ENCODE measurements around the gene PCLO.
"Not testable (repeated sequence)": the region's sequence is repeated elsewhere in the genome, so short reads cannot be mapped to it uniquely, and the experiment has no call there.

Gene PCLO

GRCh38 chr7:83058667-83059066, 104.0 kb downstream of the PCLO start:
- no peaks in the 10 kb centered on the region for H3K9me3 ChIP-seq (ENCODE audit: control insufficient read depth, low read length)
- 92 to 97% methylated on average over 5 of the region's 5 CpGs for WGBS, 2 experiments
- H3K36me3 ChIP-seq (ENCODE audit: control insufficient read depth, insufficient read depth, low read length), result no peaks in the 10 kb centered on the region
- no peak overlapping the region for H3K27ac ChIP-seq (ENCODE audit: insufficient read depth, low read depth, low read length, poor library complexity, severe bottlenecking)
- H3K27me3 ChIP-seq (ENCODE audit: control insufficient read depth, insufficient read depth, low read length, poor library complexity, severe bottlenecking), result no peaks in the 10 kb centered on the region
- H3K4me3 ChIP-seq (ENCODE audit: insufficient read depth, low read depth, low read length), result no peak overlapping the region
- no peaks in the 10 kb centered on the region for H3K4me1 ChIP-seq (ENCODE audit: control insufficient read depth, insufficient read depth, low read length)

- 98 to 100% methylated on average over 2 of the region's 2 CpGs for WGBS, 2 experiments
- Histone ChIP-seq H3K36me3 (ENCODE audit: control insufficient read depth, insufficient read depth, low read length) (no peaks in the 10 kb centered on the region), H3K9me3 (ENCODE audit: control insufficient read depth, low read length) (no peaks in the 10 kb centered on the region), H3K4me1 (ENCODE audit: control insufficient read depth, insufficient read depth, low read length) (no peaks in the 10 kb centered on the region), H3K27ac (ENCODE audit: insufficient read depth, low read depth, low read length, poor library complexity, severe bottlenecking) (no peak overlapping the region), H3K4me3 (ENCODE audit: insufficient read depth, low read depth, low read length) (no peak overlapping the region), H3K27me3 (ENCODE audit: control insufficient read depth, insufficient read depth, low read length, poor library complexity, severe bottlenecking) (no peaks in the 10 kb centered on the region)
These were observed 107.5 kb downstream of the PCLO start for GRCh38 chr7:83055197-83055596.

GRCh38 chr7:83054472-83054871, 108.2 kb downstream of the PCLO start:
- Histone ChIP-seq H3K4me1 (ENCODE audit: control insufficient read depth, insufficient read depth, low read length) (no peaks in the 10 kb centered on the region), H3K4me3 (ENCODE audit: insufficient read depth, low read depth, low read length) (no peak overlapping the region), H3K36me3 (ENCODE audit: control insufficient read depth, insufficient read depth, low read length) (no peaks in the 10 kb centered on the region), H3K9me3 (ENCODE audit: control insufficient read depth, low read length) (no peaks in the 10 kb centered on the region), H3K27ac (ENCODE audit: insufficient read depth, low read depth, low read length, poor library complexity, severe bottlenecking) (no peak overlapping the region), H3K27me3 (ENCODE audit: control insufficient read depth, insufficient read depth, low read length, poor library complexity, severe bottlenecking) (no peaks in the 10 kb centered on the region)
- no CpG with 5 or more reads among the region's 1 CpG for WGBS, 2 experiments

- Histone ChIP-seq H3K4me1 (ENCODE audit: control insufficient read depth, insufficient read depth, low read length) (no peaks in the 10 kb centered on the region), H3K27ac (ENCODE audit: insufficient read depth, low read depth, low read length, poor library complexity, severe bottlenecking) (no peak overlapping the region), H3K36me3 (ENCODE audit: control insufficient read depth, insufficient read depth, low read length) (no peaks in the 10 kb centered on the region), H3K27me3 (ENCODE audit: control insufficient read depth, insufficient read depth, low read length, poor library complexity, severe bottlenecking) (no peaks in the 10 kb centered on the region), H3K4me3 (ENCODE audit: insufficient read depth, low read depth, low read length) (no peak overlapping the region), H3K9me3 (ENCODE audit: control insufficient read depth, low read length) (no peaks in the 10 kb centered on the region)
These were observed 108.7 kb downstream of the PCLO start for GRCh38 chr7:83053965-83054364.

GRCh38 chr7:83040484-83040883, 122.2 kb downstream of the PCLO start:
- Histone ChIP-seq H3K4me3 (ENCODE audit: insufficient read depth, low read depth, low read length) (no peak overlapping the region), H3K27me3 (ENCODE audit: control insufficient read depth, insufficient read depth, low read length, poor library complexity, severe bottlenecking) (no peaks in the 10 kb centered on the region), H3K9me3 (ENCODE audit: control insufficient read depth, low read length) (no peaks in the 10 kb centered on the region), H3K36me3 (ENCODE audit: control insufficient read depth, insufficient read depth, low read length) (no peaks in the 10 kb centered on the region), H3K4me1 (ENCODE audit: control insufficient read depth, insufficient read depth, low read length) (peaks cover 5% of the 10 kb centered on the region), H3K27ac (ENCODE audit: insufficient read depth, low read depth, low read length, poor library complexity, severe bottlenecking) (no peak overlapping the region)
- WGBS, 2 experiments, result 81% methylated on average over 3 of the region's 3 CpGs

- 60% methylated on average over 1 of the region's 1 CpG; no CpG with 5 or more reads in 1 of the 2 experiments for WGBS, 2 experiments
- no peak overlapping the region for H3K27ac ChIP-seq (ENCODE audit: insufficient read depth, low read depth, low read length, poor library complexity, severe bottlenecking)
These were observed 123.9 kb downstream of the PCLO start for GRCh38 chr7:83038787-83039186.

GRCh38 chr7:83036721-83037380, 125.8 kb downstream of the PCLO start:
- H3K4me1 ChIP-seq (ENCODE audit: control insufficient read depth, insufficient read depth, low read length), result peaks cover 5% of the 10 kb centered on the region
- 83 to 96% methylated on average over 2 of the region's 3 CpGs for WGBS, 2 experiments
- no peaks in the 10 kb centered on the region for H3K36me3 ChIP-seq (ENCODE audit: control insufficient read depth, insufficient read depth, low read length)
- H3K9me3 ChIP-seq (ENCODE audit: control insufficient read depth, low read length), result no peaks in the 10 kb centered on the region
- H3K27ac ChIP-seq (ENCODE audit: insufficient read depth, low read depth, low read length, poor library complexity, severe bottlenecking), result no peak overlapping the region
- no peak overlapping the region for H3K4me3 ChIP-seq (ENCODE audit: insufficient read depth, low read depth, low read length)
- no peaks in the 10 kb centered on the region for H3K27me3 ChIP-seq (ENCODE audit: control insufficient read depth, insufficient read depth, low read length, poor library complexity, severe bottlenecking)

More at GRCh38 chr7:83038787-83039186, 123.9 kb downstream of the PCLO start:
- H3K27me3 ChIP-seq (ENCODE audit: control insufficient read depth, insufficient read depth, low read length, poor library complexity, severe bottlenecking), result no peaks in the 10 kb centered on the region
- peaks cover 5% of the 10 kb centered on the region for H3K4me1 ChIP-seq (ENCODE audit: control insufficient read depth, insufficient read depth, low read length)
- H3K4me3 ChIP-seq (ENCODE audit: insufficient read depth, low read depth, low read length), result no peak overlapping the region
- no peaks in the 10 kb centered on the region for H3K9me3 ChIP-seq (ENCODE audit: control insufficient read depth, low read length)
- H3K36me3 ChIP-seq (ENCODE audit: control insufficient read depth, insufficient read depth, low read length), result no peaks in the 10 kb centered on the region

GRCh38 chr7:83036130-83036529, 126.6 kb downstream of the PCLO start:
- Histone ChIP-seq H3K27me3 (ENCODE audit: control insufficient read depth, insufficient read depth, low read length, poor library complexity, severe bottlenecking) (no peaks in the 10 kb centered on the region), H3K4me1 (ENCODE audit: control insufficient read depth, insufficient read depth, low read length) (peaks cover 5% of the 10 kb centered on the region), H3K9me3 (ENCODE audit: control insufficient read depth, low read length) (no peaks in the 10 kb centered on the region), H3K27ac (ENCODE audit: insufficient read depth, low read depth, low read length, poor library complexity, severe bottlenecking) (no peak overlapping the region), H3K4me3 (ENCODE audit: insufficient read depth, low read depth, low read length) (no peak overlapping the region), H3K36me3 (ENCODE audit: control insufficient read depth, insufficient read depth, low read length) (no peaks in the 10 kb centered on the region)
- 38 to 48% methylated on average over 2 of the region's 2 CpGs for WGBS, 2 experiments

GRCh38 chr7:83032195-83032594, 130.5 kb downstream of the PCLO start:
- Histone ChIP-seq H3K4me1 (ENCODE audit: control insufficient read depth, insufficient read depth, low read length) (no peaks in the 10 kb centered on the region), H3K9me3 (ENCODE audit: control insufficient read depth, low read length) (no peaks in the 10 kb centered on the region), H3K27me3 (ENCODE audit: control insufficient read depth, insufficient read depth, low read length, poor library complexity, severe bottlenecking) (no peaks in the 10 kb centered on the region), H3K4me3 (ENCODE audit: insufficient read depth, low read depth, low read length) (no peak overlapping the region), H3K27ac (ENCODE audit: insufficient read depth, low read depth, low read length, poor library complexity, severe bottlenecking) (no peak overlapping the region), H3K36me3 (ENCODE audit: control insufficient read depth, insufficient read depth, low read length) (no peaks in the 10 kb centered on the region)

GRCh38 chr7:83023817-83024665, 138.6 kb downstream of the PCLO start:
- H3K27ac ChIP-seq (ENCODE audit: insufficient read depth, low read depth, low read length, poor library complexity, severe bottlenecking); H3K9me3 ChIP-seq (ENCODE audit: control insufficient read depth, low read length); H3K36me3 ChIP-seq (ENCODE audit: control insufficient read depth, insufficient read depth, low read length); H3K4me3 ChIP-seq (ENCODE audit: insufficient read depth, low read depth, low read length); H3K27me3 ChIP-seq (ENCODE audit: control insufficient read depth, insufficient read depth, low read length, poor library complexity, severe bottlenecking); H3K4me1 ChIP-seq (ENCODE audit: control insufficient read depth, insufficient read depth, low read length): not testable (repeated sequence)
- WGBS, 2 experiments, result 94% methylated on average over 30 to 31 of the region's 31 CpGs
